ENCODE data around the gene SPHKAP.
"Not testable (repeated sequence)": the region's sequence is repeated elsewhere in the genome, so short reads cannot be mapped to it uniquely, and the experiment has no call there.

DNA sequence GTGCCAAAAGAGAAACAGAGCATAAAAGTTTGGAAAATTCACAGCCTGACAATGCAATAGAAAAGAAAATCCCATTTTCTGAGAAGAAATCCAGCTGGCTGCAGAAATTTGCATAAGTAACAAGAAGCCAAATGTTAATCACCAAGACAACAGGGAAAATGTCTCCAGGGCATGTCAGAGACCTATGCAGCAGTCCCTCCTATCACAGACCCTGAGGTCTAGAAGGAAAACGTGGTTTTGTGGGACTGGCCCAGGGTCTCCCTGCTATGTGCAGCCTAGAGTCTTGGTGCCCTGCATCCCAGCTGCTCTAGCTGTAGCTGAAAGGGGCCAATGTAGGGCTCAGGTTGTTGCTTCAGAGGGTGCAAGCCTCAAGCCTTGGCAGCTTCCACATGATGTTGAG is 104.8 kb downstream of the SPHKAP start:
- TF ChIP-seq, protein P1, sequence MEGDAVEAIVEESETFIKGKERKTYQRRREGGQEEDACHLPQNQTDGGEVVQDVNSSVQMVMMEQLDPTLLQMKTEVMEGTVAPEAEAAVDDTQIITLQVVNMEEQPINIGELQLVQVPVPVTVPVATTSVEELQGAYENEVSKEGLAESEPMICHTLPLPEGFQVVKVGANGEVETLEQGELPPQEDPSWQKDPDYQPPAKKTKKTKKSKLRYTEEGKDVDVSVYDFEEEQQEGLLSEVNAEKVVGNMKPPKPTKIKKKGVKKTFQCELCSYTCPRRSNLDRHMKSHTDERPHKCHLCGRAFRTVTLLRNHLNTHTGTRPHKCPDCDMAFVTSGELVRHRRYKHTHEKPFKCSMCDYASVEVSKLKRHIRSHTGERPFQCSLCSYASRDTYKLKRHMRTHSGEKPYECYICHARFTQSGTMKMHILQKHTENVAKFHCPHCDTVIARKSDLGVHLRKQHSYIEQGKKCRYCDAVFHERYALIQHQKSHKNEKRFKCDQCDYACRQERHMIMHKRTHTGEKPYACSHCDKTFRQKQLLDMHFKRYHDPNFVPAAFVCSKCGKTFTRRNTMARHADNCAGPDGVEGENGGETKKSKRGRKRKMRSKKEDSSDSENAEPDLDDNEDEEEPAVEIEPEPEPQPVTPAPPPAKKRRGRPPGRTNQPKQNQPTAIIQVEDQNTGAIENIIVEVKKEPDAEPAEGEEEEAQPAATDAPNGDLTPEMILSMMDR (conservative IDR thresholded peaks at IDR 0.05; ENCODE audit: low read depth, low read length): not testable (repeated sequence)
- not testable (repeated sequence) for TF ChIP-seq EZH2 (IDR thresholded peaks at IDR 0.05; ENCODE audit: borderline replicate concordance, low read depth, low read length, poor library complexity, severe bottlenecking)
